IPS DF 4.7 (cell line): ENCODE data around the gene ITIH2.
"Not testable (repeated sequence)": the region's sequence is repeated elsewhere in the genome, so short reads cannot be mapped to it uniquely, and the experiment has no call there.

Experiments used
- DNase-seq: peaks from one replicate; pipeline ENCODE4 v3.0.0-alpha.2; 2013; ENCODE audit warnings: low spot score; ENCODE audit errors: extremely low read depth

Gene ITIH2

GRCh38 chr10:7738536-7739407 is 35.7 kb downstream of the ITIH2 start:
- no peak for DNase-seq

- no peak for DNase-seq
Observed at GRCh38 chr10:7744307-7744706, 41.2 kb downstream of the ITIH2 start.

DNA sequence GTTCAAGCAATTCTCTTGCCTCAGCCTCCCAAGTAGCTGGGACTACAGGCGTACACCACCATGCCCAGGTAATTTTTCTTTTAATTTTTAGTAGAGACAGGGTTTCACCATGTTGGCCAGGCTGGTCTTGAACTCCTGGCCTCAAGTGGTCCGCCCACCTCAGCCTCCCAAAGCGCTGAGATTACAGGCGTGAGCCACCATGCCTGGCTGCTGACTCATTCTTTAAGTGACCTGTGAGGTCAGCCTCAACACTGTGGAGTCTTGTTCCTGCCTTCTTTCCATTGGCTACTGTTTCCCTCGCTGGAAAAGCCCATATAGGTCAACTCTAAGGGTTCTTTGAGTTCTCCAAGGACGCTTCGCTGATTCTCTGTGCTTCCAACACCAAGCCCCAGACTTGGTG is 45.5 kb downstream of the ITIH2 start:
- DNase-seq: not testable (repeated sequence)

GRCh38 chr10:7750222-7750621 is 47.1 kb downstream of the ITIH2 start:
- DNase-seq: no peak

GRCh38 chr10:7752251-7752650 is 49.1 kb downstream of the ITIH2 start:
- DNase-seq: no peak

DNA sequence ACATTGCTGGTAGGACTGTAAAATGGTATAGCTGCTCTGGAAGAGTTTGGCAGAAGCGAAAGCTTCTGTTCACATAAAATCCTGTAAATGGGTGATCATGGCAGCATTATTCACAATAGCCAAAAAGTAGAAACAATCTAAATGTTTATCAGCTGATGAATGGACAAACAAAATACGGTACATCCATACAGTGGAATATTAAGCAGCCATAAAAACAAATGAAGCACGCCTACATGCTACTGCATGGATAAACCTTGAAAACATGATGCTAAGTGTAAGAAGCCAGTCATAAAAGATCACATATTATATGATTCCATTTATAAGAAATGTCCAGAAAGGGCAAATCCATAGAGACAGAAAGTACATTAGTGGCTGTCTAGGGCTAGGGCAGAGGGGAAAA is 52.0 kb downstream of the ITIH2 start:
- no peak for DNase-seq

DNA sequence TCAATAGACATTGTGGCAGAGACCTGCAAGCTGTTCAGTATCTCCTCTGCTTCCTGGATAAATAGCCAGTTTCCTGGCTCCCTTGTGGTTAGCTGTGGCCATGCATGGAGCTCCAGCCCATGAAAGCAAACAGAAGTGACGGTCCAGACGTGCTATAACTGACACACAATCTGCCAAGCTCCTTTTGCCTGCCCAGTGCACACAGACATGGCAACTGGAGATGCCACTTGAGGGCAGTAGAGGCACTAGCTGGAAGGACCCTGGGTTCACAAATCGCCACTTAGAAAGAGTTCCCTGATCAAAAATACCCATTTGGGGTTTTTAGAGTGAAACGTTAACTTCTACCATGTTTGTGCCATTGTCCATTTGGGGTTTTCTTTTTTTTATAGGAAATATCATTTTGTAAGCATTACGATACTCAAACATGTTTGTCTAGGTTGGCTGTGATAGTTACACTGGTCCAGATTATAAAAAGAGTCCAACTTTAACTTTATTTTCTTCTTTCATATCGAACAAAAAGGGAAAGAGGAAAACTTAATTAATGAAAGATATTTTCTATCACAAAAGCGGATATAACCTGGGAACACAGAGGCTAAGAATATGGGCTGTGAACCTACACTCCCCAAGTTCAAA is 53.4 kb downstream of the ITIH2 start:
- DNase-seq: no peak

GRCh38 chr10:7763929-7764328 is 60.8 kb downstream of the ITIH2 start:
- DNase-seq: no peak

GRCh38 chr10:7766241-7766640 is 63.1 kb downstream of the ITIH2 start:
- DNase-seq: no peak

GRCh38 chr10:7767209-7767608 is 64.1 kb downstream of the ITIH2 start:
- no peak for DNase-seq

GRCh38 chr10:7768417-7768816 is 65.3 kb downstream of the ITIH2 start:
- no peak for DNase-seq

- DNase-seq: no peak
Observed at GRCh38 chr10:7773845-7774801, 71.0 kb downstream of the ITIH2 start.

DNA sequence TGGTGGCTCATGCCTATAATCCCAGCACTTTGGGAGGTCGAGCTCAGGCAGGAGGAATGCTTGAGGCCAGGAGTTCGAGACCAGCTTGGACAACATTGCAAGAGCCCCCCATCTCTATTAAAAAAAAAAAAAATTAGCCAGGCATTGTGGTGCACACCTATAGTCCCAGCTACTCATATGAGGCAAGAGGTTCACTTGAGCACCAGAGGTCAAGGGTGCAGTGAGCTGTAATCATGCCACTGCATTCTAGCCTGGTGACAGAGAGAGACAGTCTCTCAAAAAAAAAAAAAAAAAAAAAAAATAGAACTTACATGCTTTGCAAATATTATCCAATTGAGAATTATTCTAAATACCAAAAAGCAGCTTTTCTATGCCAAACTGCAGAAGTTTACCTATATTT is 73.7 kb downstream of the ITIH2 start:
- DNase-seq: no peak

GRCh38 chr10:7782194-7782593 is 79.1 kb downstream of the ITIH2 start:
- not testable (repeated sequence) for DNase-seq

DNA sequence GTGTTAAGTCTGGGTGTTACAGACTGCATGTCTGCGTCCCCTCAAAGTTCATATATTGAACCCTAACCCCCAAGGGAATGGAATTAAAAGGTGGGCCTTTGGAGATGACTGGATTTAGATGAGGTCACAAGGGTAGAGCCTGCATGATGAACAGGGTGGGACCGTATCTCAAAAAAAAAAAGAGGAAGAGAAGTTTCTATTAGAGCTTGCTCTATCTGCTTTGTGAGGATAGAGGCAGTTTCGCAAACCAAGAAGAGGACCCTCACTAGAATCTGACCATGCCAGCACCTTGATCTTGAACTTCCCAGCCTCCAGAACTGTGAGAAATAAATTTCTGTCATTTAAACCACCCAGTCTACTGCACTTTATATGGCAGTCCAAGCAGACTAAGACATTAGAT is 83.3 kb downstream of the ITIH2 start:
- no peak for DNase-seq

DNA sequence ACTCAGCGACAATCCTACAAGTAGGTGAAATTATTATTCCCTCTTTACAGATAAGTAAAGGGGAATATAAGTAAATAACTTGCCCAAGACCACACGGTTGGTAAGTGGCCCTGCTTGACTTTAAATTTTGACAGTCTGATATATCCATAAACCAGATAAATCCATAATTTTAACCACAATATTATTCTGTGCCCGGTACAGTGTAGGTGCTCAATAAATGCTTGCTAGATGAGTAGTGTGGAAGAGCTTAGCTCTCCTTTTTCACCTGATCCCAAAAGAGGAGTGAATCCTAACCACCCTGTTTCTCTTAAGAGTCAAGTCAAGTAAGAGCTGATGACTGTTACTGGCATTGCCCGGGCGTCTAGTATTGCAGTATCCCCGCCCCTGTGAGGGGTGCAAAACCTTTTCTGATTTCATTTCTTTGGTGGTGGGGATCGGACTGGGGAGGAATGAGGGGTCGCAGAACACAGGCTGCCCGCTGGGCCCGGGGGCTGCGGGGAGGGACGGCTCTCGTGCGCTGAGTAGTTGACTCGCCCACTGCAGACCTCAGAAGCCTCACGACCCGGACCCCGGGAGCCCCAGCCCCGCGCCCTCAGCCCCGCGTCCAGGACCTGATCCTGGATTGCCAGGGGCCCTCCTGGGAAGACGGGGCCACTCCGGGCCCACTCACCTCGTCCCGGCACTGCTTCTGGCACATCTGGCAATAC is 84.2 kb downstream of the ITIH2 start:
- no peak for DNase-seq

- peak; percentile 62 for DNase-seq
Observed at GRCh38 chr10:7787857-7788638, 84.9 kb downstream of the ITIH2 start, which contains the start of the genes ATP5F1C and KIN. Gene ATP5F1C (plus strand): TSS chr10:7788177. CDS start chr10:7788208, 31 bp downstream. Gene KIN (minus strand): TSS chr10:7787993. CDS start chr10:7787933, 60 bp downstream.

GRCh38 chr10:7788639-7789286 is 85.6 kb downstream of the ITIH2 start:
- DNase-seq: no peak

DNA sequence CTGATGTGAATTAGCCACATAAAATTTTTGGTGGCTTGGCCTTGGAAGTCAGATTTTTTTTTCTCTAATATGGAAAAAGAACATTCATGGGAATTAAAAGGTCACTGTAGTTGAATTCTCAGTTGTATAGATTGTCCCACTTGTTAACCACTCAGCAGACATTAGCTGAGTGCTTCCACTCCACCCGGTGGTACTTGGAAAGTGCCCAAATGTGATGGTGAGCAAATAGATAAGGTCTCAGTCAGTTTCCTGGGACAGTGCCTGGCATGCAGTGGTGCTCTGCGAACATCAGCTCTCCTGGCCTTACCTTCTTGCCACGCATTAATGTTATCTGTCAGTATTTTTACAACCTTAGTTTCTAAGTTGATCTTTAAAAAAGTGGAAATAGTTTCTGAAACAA is 86.3 kb downstream of the ITIH2 start:
- no peak for DNase-seq

DNA sequence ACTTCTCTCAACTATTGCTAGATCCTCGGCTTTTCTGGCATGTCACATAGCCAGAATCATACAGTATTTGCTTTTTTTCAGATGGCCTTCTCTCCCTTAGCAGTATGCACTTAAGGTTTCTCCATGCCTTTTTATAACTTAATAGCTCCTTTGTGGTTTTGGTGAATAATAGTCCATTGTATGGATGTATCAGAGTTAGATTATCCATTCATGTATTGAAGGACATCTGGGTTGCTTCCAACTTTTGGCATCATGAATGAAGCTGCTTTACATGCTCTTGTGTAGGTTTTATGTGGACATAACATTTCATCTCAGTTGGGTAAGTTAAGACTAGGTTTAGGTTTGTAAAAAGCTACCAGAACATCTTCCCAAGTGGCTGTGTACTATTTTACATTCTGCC is 89.4 kb downstream of the ITIH2 start:
- no peak for DNase-seq
